Measurements from ENCODE around the gene POFUT1. TPM values are rescaled to one million over a fixed set of nuclear protein-coding genes. Genes with fewer than 3 reads are reported as not detected.

Gene POFUT1
- total RNA-seq, 1 experiment from 2014 or later, result 41.9 TPM

DNA sequence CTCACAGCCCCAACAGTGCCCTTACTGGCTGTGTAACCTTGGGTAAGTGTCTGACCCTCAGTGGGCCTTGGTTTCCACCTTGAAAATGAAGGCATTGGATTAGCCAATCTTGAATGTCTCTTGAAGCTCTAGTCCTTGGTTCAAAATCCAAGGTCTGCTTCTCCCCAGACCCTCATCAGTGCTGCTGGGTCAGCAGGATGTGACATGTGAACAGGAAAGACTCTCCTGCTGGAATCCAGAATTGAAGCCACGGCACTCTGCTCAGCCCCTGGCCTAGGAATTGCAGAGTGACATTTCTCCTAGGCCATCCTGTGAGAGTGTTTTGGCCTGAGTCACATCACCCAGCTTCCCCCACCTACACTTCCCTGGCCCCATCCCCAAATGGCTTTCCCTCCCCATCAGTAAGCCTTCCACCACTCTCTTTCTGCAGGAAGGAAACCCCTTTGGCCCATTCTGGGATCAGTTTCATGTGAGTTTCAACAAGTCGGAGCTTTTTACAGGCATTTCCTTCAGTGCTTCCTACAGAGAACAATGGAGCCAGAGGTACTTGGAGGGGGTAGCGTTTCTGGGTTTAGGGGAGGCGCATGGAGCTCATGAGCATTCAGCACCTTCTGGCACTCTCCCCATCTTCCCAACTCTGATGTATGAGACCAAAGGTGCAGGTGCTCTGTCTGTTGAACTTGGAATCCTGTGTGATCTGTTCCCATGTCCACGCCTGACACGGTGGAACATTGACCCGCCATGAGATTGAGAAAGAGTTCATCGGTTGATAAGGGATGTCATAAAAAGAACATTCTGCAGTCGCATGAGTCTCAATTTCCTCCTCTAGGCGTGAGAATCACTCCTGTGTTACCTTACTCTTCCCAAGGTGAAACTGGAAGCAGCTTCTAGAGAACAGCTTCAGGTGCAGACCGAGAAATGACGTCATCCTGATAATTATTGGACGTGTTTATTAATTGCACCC is 8.8 kb downstream of the POFUT1 start:
- POLR2A ChIA-PET (ENCODE audit: unreplicated experiment), result interaction anchor here (0.6 kb wide), 1 partner anchor 41 kb away, joined by 3 read pairs; no protein-coding TSS in a partner anchor
- peaks cover 44% of the 10 kb centered on the region for H3K36me3 ChIP-seq (ENCODE audit: low read depth, low read length)

DNA sequence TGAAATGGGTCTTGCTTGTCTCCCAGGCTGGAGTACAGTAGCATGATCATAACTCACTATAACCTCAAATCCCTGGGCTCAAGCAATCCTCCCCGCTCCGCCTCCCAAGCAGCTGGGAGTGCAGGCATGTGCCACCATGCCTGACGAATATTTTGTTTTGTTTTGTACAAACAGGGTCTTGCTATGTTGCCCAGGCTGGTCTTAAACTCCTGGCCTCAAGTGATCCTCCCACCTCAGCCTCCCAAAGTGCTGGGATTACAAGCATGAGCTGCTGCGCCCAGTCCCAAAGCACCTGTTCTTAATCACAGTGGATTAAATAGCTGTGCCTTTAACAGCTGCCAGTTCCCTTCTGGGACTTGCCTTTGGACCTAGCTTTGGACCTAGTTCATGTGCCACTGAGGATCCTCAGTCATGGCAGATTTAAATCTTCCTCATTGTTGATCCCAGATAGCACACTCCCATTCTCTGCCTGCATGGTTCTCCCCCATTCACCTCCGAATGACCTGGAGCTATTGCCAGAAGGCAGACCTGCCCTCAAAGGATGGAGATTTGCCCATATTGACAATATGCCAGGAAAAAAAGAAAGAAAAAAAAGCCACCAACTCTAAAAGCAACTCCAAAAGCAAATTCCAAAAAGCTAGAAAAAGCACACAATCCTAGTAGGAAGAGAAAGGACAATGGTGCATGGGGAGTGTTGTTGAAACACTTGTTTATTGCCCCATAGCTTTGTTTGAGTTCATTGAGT is 10.6 kb downstream of the POFUT1 start:
- H3K4me2 ChIP-seq (ENCODE audit: low read length), result no peak overlapping the region
- H3K4me1 ChIP-seq (ENCODE audit: insufficient read depth, low read length), result no peaks in the 10 kb centered on the region
- H3K9ac ChIP-seq (ENCODE audit: low read length), result no peak overlapping the region
- H3K36me3 ChIP-seq (ENCODE audit: low read depth, low read length), result peaks cover 47% of the 10 kb centered on the region
- H2AFZ ChIP-seq (ENCODE audit: low read length), result no peak overlapping the region
- no peaks in the 10 kb centered on the region for H3K79me2 ChIP-seq (ENCODE audit: low read length)
- H3F3A ChIP-seq (ENCODE audit: low read length, unreplicated experiment), result no peaks in the 10 kb centered on the region
- TF ChIP-seq EZH2phosphoT487 (IDR thresholded peaks at IDR 0.05; ENCODE audit: borderline replicate concordance, low read length) (no peak), EZH2 (IDR thresholded peaks at IDR 0.05; ENCODE audit: low read length, unreplicated experiment) (no peak)
- TF ChIP-seq, protein P1, sequence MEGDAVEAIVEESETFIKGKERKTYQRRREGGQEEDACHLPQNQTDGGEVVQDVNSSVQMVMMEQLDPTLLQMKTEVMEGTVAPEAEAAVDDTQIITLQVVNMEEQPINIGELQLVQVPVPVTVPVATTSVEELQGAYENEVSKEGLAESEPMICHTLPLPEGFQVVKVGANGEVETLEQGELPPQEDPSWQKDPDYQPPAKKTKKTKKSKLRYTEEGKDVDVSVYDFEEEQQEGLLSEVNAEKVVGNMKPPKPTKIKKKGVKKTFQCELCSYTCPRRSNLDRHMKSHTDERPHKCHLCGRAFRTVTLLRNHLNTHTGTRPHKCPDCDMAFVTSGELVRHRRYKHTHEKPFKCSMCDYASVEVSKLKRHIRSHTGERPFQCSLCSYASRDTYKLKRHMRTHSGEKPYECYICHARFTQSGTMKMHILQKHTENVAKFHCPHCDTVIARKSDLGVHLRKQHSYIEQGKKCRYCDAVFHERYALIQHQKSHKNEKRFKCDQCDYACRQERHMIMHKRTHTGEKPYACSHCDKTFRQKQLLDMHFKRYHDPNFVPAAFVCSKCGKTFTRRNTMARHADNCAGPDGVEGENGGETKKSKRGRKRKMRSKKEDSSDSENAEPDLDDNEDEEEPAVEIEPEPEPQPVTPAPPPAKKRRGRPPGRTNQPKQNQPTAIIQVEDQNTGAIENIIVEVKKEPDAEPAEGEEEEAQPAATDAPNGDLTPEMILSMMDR (conservative IDR thresholded peaks at IDR 0.05; ENCODE audit: low read depth, low read length), result no peak
- intact Hi-C loops (cut with micrococcal nuclease), result no loop called here
- no peak overlapping the region for H3K27ac ChIP-seq (ENCODE audit: low read length)
- no peaks in the 10 kb centered on the region for H4K20me1 ChIP-seq (ENCODE audit: low read length)
- POLR2A ChIA-PET (ENCODE audit: unreplicated experiment), result no interaction called here
- H3K9me3 ChIP-seq (ENCODE audit: low read length), result no peaks in the 10 kb centered on the region
- no TSS peak for BruUV-seq (replicated peaks)
- CTCF ChIA-PET, result no interaction called here
- no peaks in the 10 kb centered on the region for H3K9me2 ChIP-seq (replicated peaks; ENCODE audit: low read length)
- H3K27me3 ChIP-seq (ENCODE audit: low read length), result no peaks in the 10 kb centered on the region
- no peak overlapping the region for H3K4me3 ChIP-seq (ENCODE audit: low read length)
- no peak for ATAC-seq
- no peak for DNase-seq

More for the DNA sequence above, 8.8 kb downstream of the POFUT1 start:
- H3K4me2 ChIP-seq (ENCODE audit: low read length), result no peak overlapping the region
- no peak for TF ChIP-seq EZH2phosphoT487 (IDR thresholded peaks at IDR 0.05; ENCODE audit: borderline replicate concordance, low read length)
- H3K9me3 ChIP-seq (ENCODE audit: low read length), result no peaks in the 10 kb centered on the region
- ATAC-seq (no peak), DNase-seq (no peak)
- H3F3A ChIP-seq (ENCODE audit: low read length, unreplicated experiment), result no peaks in the 10 kb centered on the region
- H3K4me3 ChIP-seq (ENCODE audit: low read length), result no peak overlapping the region
- H3K9ac ChIP-seq (ENCODE audit: low read length), result no peak overlapping the region
- BruUV-seq (replicated peaks), result no TSS peak
- CTCF ChIA-PET, result no interaction called here
- no peak overlapping the region for H2AFZ ChIP-seq (ENCODE audit: low read length)
- H3K9me2 ChIP-seq (replicated peaks; ENCODE audit: low read length), result no peaks in the 10 kb centered on the region
- intact Hi-C loops (cut with micrococcal nuclease), result no loop called here
- no peaks in the 10 kb centered on the region for H3K4me1 ChIP-seq (ENCODE audit: insufficient read depth, low read length)
- H3K27me3 ChIP-seq (ENCODE audit: low read length), result no peaks in the 10 kb centered on the region
- H3K27ac ChIP-seq (ENCODE audit: low read length), result no peak overlapping the region
- peaks cover 6% of the 10 kb centered on the region for H3K79me2 ChIP-seq (ENCODE audit: low read length)
- no peaks in the 10 kb centered on the region for H4K20me1 ChIP-seq (ENCODE audit: low read length)

DNA sequence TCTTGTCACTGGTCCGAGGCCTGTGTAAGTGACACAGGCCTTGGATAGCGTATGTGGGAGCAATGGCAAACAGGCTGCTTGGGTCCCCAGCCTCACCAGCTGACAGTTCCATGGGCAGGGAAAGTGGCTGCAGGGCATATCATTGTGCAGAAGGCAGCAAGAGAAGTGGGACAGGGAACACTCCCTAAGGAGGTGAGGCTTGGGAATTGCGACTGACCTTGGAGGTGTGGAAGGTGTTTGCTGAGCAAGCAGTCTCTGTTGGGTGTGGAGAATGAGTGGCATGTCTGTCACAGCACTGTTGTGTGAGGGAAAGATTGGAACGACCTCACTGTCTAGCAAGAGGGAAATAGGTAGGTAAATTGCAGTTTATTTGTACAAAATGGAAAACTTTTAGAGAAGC is 16.8 kb downstream of the POFUT1 start:
- Histone ChIP-seq H3K4me2 (ENCODE audit: low read length) (no peak overlapping the region), H3K27me3 (ENCODE audit: low read length) (no peaks in the 10 kb centered on the region), H3K9me2 (replicated peaks; ENCODE audit: low read length) (no peaks in the 10 kb centered on the region), H3K27ac (ENCODE audit: low read length) (no peak overlapping the region), H3K9me3 (ENCODE audit: low read length) (no peaks in the 10 kb centered on the region), H4K20me1 (ENCODE audit: low read length) (no peaks in the 10 kb centered on the region), H3K36me3 (ENCODE audit: low read depth, low read length) (peaks cover 45% of the 10 kb centered on the region), H3K79me2 (ENCODE audit: low read length) (no peaks in the 10 kb centered on the region), H3K4me3 (ENCODE audit: low read length) (no peak overlapping the region), H3K9ac (ENCODE audit: low read length) (no peak overlapping the region), H3K4me1 (ENCODE audit: insufficient read depth, low read length) (no peaks in the 10 kb centered on the region), H2AFZ (ENCODE audit: low read length) (no peak overlapping the region), H3F3A (ENCODE audit: low read length, unreplicated experiment) (no peaks in the 10 kb centered on the region)
- TF ChIP-seq EZH2phosphoT487 (IDR thresholded peaks at IDR 0.05; ENCODE audit: borderline replicate concordance, low read length), result no peak
- TF ChIP-seq, protein P1 (conservative IDR thresholded peaks at IDR 0.05; ENCODE audit: low read depth, low read length), result no peak
- TF ChIP-seq EZH2 (IDR thresholded peaks at IDR 0.05; ENCODE audit: low read length, unreplicated experiment), result no peak
- no TSS peak for BruUV-seq (replicated peaks)
- CTCF ChIA-PET, result no interaction called here
- ATAC-seq (no peak), DNase-seq (no peak)
- POLR2A ChIA-PET (ENCODE audit: unreplicated experiment), result no interaction called here
- intact Hi-C loops (cut with micrococcal nuclease), result no loop called here
